Mesenchymal stem cell (in vitro differentiated cells and primary cell): ENCODE data around the gene CELF2.

Source experiments
- DNase-seq: peaks from one replicate; pipeline ENCODE4 v3.0.0-alpha.2; 2013
- H2AFZ ChIP-seq: one replicate; pipeline ENCODE4 v1.6.1; 2013; ENCODE audit warnings: low read depth, mild to moderate bottlenecking, control low read depth, inconsistent platforms, low read length, moderate library complexity
- H2AK5ac ChIP-seq: 2 replicates; pipeline ENCODE4 v1.6.1; 2013; ENCODE audit warnings: low read length, moderate library complexity, mild to moderate bottlenecking, inconsistent platforms; ENCODE audit not compliant: severe bottlenecking
- H2BK120ac ChIP-seq: one replicate; pipeline ENCODE4 v1.6.1; 2013; ENCODE audit warnings: low read depth, mild to moderate bottlenecking, inconsistent platforms, low read length, moderate library complexity
- H2BK12ac ChIP-seq, 2 experiments: one replicate each; pipeline ENCODE4 v1.6.1; 2013; ENCODE audit warnings: inconsistent platforms in 2 of 2, low read length in 2 of 2, mild to moderate bottlenecking in 2 of 2, moderate library complexity in 2 of 2, control low read depth in 1 of 2
- H2BK15ac ChIP-seq: one replicate; pipeline ENCODE4 v1.6.1; 2013; ENCODE audit warnings: mild to moderate bottlenecking, low read depth, inconsistent platforms; ENCODE audit not compliant: poor library complexity, severe bottlenecking
- H2BK5ac ChIP-seq: 2 replicates; pipeline ENCODE4 v1.6.1; 2013; ENCODE audit warnings: low read depth, mild to moderate bottlenecking, low read length, control low read depth, inconsistent platforms; ENCODE audit not compliant: poor library complexity, severe bottlenecking
- H3K14ac ChIP-seq, 2 experiments: one replicate each; pipeline ENCODE4 v1.6.1; 2013; ENCODE audit warnings: inconsistent platforms in 2 of 2, low read length in 2 of 2, control low read depth in 1 of 2, mild to moderate bottlenecking in 1 of 2, moderate library complexity in 1 of 2
- H3K18ac ChIP-seq, 2 experiments: one replicate each; pipeline ENCODE4 v1.6.1; 2013; ENCODE audit warnings: inconsistent platforms in 2 of 2, low read length in 2 of 2, control low read depth in 1 of 2, low read depth in 1 of 2, mild to moderate bottlenecking in 1 of 2
- H3K23ac ChIP-seq, 2 experiments: one replicate each; pipeline ENCODE4 v1.6.1; 2013; ENCODE audit warnings: inconsistent platforms in 2 of 2, low read length in 2 of 2, mild to moderate bottlenecking in 2 of 2, moderate library complexity in 2 of 2, control low read depth in 1 of 2
- H3K27ac ChIP-seq: 2 replicates; pipeline ENCODE4 v1.5.1; 2013; ENCODE audit warnings: mild to moderate bottlenecking, moderate library complexity, low read length, control low read depth, inconsistent platforms; ENCODE audit not compliant: poor library complexity, severe bottlenecking
- H3K27me3 ChIP-seq, 2 experiments: 2 replicates each; pipeline versions ENCODE4 v1.6.1 to v1.7.0; 2013; ENCODE audit warnings: low read length in 2 of 2, mild to moderate bottlenecking in 2 of 2, moderate library complexity in 2 of 2, control low read depth in 1 of 2, inconsistent platforms in 1 of 2; ENCODE audit not compliant: control insufficient read depth in 1 of 2, insufficient read depth in 1 of 2
- H3K36me3 ChIP-seq, 2 experiments: 2 replicates each; pipeline versions ENCODE4 v1.6.1 to v1.7.0; 2013; ENCODE audit warnings: low read length in 2 of 2, control low read depth in 1 of 2, inconsistent platforms in 1 of 2, low read depth in 1 of 2, mild to moderate bottlenecking in 1 of 2; ENCODE audit not compliant: insufficient read depth in 2 of 2, control insufficient read depth in 1 of 2
- H3K4ac ChIP-seq, 2 experiments: one replicate each; pipeline ENCODE4 v1.6.1; 2013; ENCODE audit warnings: inconsistent platforms in 2 of 2, low read length in 2 of 2, mild to moderate bottlenecking in 2 of 2, moderate library complexity in 2 of 2, control low read depth in 1 of 2, low read depth in 1 of 2
- H3K4me1 ChIP-seq: 2 replicates; pipeline ENCODE4 v1.6.1; 2013; ENCODE audit warnings: low read depth, low read length, control low read depth; ENCODE audit not compliant: control insufficient read depth, insufficient read depth
- H3K4me2 ChIP-seq: 2 replicates; pipeline ENCODE4 v1.6.1; 2013; ENCODE audit warnings: low read length, mild to moderate bottlenecking, inconsistent platforms; ENCODE audit not compliant: poor library complexity, severe bottlenecking
- H3K4me3 ChIP-seq, 2 experiments: 2 replicates each; pipeline versions ENCODE4 v1.5.1 to v1.7.0; 2013; ENCODE audit warnings: low read length in 2 of 2, mild to moderate bottlenecking in 2 of 2, control low read depth in 1 of 2, low read depth in 1 of 2; ENCODE audit not compliant: insufficient read depth in 1 of 2
- H3K79me1 ChIP-seq: replicated peaks from 2 replicates; pipeline ENCODE4 v1.6.1; 2013; ENCODE audit warnings: mild to moderate bottlenecking, control low read depth, low read length, inconsistent platforms; ENCODE audit not compliant: poor library complexity, severe bottlenecking
- H3K9ac ChIP-seq: 2 replicates; pipeline ENCODE4 v1.7.0; 2013; ENCODE audit warnings: mild to moderate bottlenecking, low read length, moderate library complexity
- H3K9me3 ChIP-seq: 2 replicates; pipeline ENCODE4 v1.7.0; 2013; ENCODE audit warnings: mild to moderate bottlenecking, low read length; ENCODE audit not compliant: control insufficient read depth
- H4K8ac ChIP-seq: one replicate; pipeline ENCODE4 v1.6.1; 2013; ENCODE audit warnings: inconsistent platforms, mild to moderate bottlenecking, low read length, moderate library complexity
- H4K91ac ChIP-seq: one replicate; pipeline ENCODE4 v1.6.1; 2013; ENCODE audit warnings: mild to moderate bottlenecking, low read length, inconsistent platforms
- WGBS: methylation state at CpG from one replicate; pipeline ENCODE4 v1.1.7; 2013; ENCODE audit warnings: mixed read lengths; 5-methylcytosine and 5-hydroxymethylcytosine counted together

Gene CELF2

DNA sequence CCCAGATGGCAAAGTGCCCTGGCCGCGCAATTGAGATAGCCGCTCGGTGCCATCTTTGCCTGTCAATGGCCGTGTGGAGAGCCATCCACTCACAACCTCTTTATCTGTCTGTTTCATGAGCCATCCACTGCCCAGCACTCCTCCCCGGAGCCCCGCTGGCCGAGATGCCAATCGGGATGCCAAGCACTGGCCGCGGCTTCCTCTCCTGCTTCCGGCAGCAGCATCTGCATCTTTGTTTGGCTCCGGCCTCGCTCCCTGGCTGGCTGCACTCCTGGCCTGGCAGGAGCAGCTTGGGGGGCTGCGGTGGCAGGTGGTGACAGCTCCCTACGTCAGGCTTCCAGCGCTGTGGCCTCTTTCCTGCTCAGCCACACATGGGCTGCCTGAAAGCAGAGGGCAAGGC lies 362.1 kb downstream of the CELF2 start:
- DNase-seq, result no peak
- WGBS, result 96% methylated on average over 17 of the region's 17 CpGs
- Histone ChIP-seq H2AK5ac (no peak overlapping the region), H3K79me1 (no peaks in the 10 kb centered on the region), H3K9ac (no peak overlapping the region), H2BK5ac (no peak overlapping the region), H3K14ac (no peak overlapping the region), H3K9me3 (peaks cover 5% of the 10 kb centered on the region), H3K27ac (no peak overlapping the region), H3K23ac (no peak overlapping the region), H2BK15ac (no peak overlapping the region), H2AFZ (no peak overlapping the region), H4K8ac (no peak overlapping the region), H4K91ac (no peak overlapping the region), H3K4me2 (no peak overlapping the region), H3K36me3 (no peaks in the 10 kb centered on the region), H3K4me3 (no peak overlapping the region), H3K27me3 (peaks cover 20 to 38% of the 10 kb centered on the region in 2 experiments), H3K4me1 (peaks cover 6% of the 10 kb centered on the region), H2BK12ac (no peak overlapping the region), H3K18ac (no peak overlapping the region), H3K4ac (no peak overlapping the region), H2BK120ac (no peak overlapping the region)

DNA sequence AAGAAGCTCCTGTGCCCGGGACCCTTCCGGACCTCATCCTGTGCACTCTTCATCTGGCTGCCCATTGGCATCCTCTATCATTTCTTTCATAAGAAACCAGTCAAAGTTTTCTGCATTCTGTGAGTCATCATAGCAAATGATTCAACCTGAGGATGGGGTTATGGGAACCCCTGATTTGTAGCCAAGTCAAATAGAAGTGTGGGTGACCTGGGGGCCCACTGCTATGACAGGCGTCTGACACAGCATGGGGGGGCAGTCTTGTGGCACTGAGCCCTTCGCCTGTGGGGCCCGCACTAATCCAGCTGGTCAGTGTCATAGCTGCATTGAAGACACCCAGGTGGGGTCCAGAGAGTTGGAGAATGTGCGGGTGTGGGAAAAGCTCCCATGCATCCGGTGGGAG lies 363.4 kb downstream of the CELF2 start:
- H2BK15ac ChIP-seq, result no peak overlapping the region
- no peak overlapping the region for H3K23ac ChIP-seq
- H3K36me3 ChIP-seq, result no peaks in the 10 kb centered on the region
- no peak overlapping the region for H4K8ac ChIP-seq
- H3K9ac ChIP-seq, result no peak overlapping the region
- no peak overlapping the region for H3K18ac ChIP-seq
- H2BK12ac ChIP-seq, result no peak overlapping the region
- H4K91ac ChIP-seq, result no peak overlapping the region
- H3K27ac ChIP-seq, result no peak overlapping the region
- no peak for DNase-seq
- H3K4ac ChIP-seq, result no peak overlapping the region
- H3K4me3 ChIP-seq, result no peak overlapping the region
- no peaks in the 10 kb centered on the region for H3K79me1 ChIP-seq
- peaks cover 29 to 33% of the 10 kb centered on the region in 2 experiments for H3K27me3 ChIP-seq
- H3K4me1 ChIP-seq, result peaks cover 6% of the 10 kb centered on the region
- peaks cover 5% of the 10 kb centered on the region for H3K9me3 ChIP-seq
- 90% methylated on average over 5 of the region's 7 CpGs for WGBS
- no peak overlapping the region for H2AK5ac ChIP-seq
- H2BK5ac ChIP-seq, result no peak overlapping the region
- H2AFZ ChIP-seq, result no peak overlapping the region
- no peak overlapping the region for H2BK120ac ChIP-seq
- no peak overlapping the region for H3K14ac ChIP-seq
- no peak overlapping the region for H3K4me2 ChIP-seq

DNA sequence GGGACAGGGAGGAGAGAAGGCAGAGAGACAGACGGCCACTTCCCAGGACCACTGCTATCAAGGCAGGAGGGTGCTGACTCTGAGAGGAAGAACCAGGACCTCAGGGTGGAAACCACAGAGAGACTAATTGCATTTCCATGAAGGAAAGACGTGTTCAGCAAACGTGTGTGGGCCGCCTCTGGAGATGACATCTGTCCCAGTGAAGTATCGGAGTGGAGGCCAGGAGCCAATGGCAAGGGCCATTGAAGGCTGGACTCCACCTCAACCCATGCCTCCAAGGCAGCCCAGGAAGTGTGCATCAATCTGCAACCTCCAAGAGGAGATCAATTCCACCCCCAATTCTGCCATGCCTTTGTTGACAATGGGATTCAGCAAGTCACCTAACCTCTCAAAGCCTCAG lies 363.8 kb downstream of the CELF2 start:
- no peak overlapping the region for H2BK15ac ChIP-seq
- H2AK5ac ChIP-seq, result no peak overlapping the region
- no peak overlapping the region for H3K27ac ChIP-seq
- no peak for DNase-seq
- H3K4me3 ChIP-seq, result no peak overlapping the region
- no peaks in the 10 kb centered on the region for H3K79me1 ChIP-seq
- H2BK12ac ChIP-seq, result no peak overlapping the region
- H3K18ac ChIP-seq, result no peak overlapping the region
- H4K8ac ChIP-seq, result no peak overlapping the region
- H3K4ac ChIP-seq, result no peak overlapping the region
- peaks cover 31 to 33% of the 10 kb centered on the region in 2 experiments for H3K27me3 ChIP-seq
- peaks cover 6% of the 10 kb centered on the region for H3K4me1 ChIP-seq
- no peak overlapping the region for H2AFZ ChIP-seq
- H3K23ac ChIP-seq, result no peak overlapping the region
- H3K9ac ChIP-seq, result no peak overlapping the region
- H4K91ac ChIP-seq, result no peak overlapping the region
- WGBS, result 77% methylated on average over 5 of the region's 5 CpGs
- H3K4me2 ChIP-seq, result no peak overlapping the region
- H3K36me3 ChIP-seq, result no peaks in the 10 kb centered on the region
- H3K9me3 ChIP-seq, result peaks cover 5% of the 10 kb centered on the region
- no peak overlapping the region for H2BK120ac ChIP-seq
- H2BK5ac ChIP-seq, result no peak overlapping the region
- H3K14ac ChIP-seq, result no peak overlapping the region

DNA sequence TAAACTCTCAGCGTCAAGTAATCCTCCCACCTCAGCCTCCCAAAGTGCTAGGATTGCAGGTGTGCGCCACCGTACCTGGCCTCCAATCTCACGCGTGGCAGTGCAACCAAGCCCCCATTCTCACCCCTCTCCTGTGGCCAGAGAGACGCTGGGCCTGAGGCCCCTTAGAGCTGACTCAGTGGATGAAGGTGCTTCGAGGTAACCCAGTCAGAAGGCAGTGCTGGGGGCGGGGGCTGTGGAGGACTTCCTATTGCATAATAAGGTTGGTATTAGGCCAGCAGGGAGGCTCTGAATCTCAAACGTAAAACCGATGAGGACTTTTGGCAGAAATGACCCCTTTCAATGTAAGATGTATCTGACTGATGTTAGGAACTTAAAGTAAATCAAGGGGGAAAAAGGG lies 364.5 kb downstream of the CELF2 start:
- Histone ChIP-seq H2AK5ac (no peak overlapping the region), H3K9me3 (peaks cover 5% of the 10 kb centered on the region), H3K4me3 (no peak overlapping the region), H3K4ac (no peak overlapping the region), H2BK12ac (no peak overlapping the region), H2BK15ac (no peak overlapping the region), H3K27me3 (peaks cover 31 to 40% of the 10 kb centered on the region in 2 experiments), H4K8ac (no peak overlapping the region), H2AFZ (no peak overlapping the region), H2BK120ac (no peak overlapping the region), H3K27ac (no peak overlapping the region), H2BK5ac (no peak overlapping the region), H4K91ac (no peak overlapping the region), H3K9ac (no peak overlapping the region), H3K79me1 (no peaks in the 10 kb centered on the region), H3K18ac (no peak overlapping the region), H3K4me1 (peaks cover 6% of the 10 kb centered on the region), H3K14ac (no peak overlapping the region), H3K36me3 (no peaks in the 10 kb centered on the region), H3K23ac (no peak overlapping the region), H3K4me2 (no peak overlapping the region)
- 77% methylated on average over 7 of the region's 10 CpGs for WGBS
- DNase-seq, result no peak
